ENCODE measurements around the gene SLC1A2.

GRCh38 chr11:35432464-35432863, 13.1 kb upstream of the SLC1A2 start:
- TF ChIP-seq, protein P1, sequence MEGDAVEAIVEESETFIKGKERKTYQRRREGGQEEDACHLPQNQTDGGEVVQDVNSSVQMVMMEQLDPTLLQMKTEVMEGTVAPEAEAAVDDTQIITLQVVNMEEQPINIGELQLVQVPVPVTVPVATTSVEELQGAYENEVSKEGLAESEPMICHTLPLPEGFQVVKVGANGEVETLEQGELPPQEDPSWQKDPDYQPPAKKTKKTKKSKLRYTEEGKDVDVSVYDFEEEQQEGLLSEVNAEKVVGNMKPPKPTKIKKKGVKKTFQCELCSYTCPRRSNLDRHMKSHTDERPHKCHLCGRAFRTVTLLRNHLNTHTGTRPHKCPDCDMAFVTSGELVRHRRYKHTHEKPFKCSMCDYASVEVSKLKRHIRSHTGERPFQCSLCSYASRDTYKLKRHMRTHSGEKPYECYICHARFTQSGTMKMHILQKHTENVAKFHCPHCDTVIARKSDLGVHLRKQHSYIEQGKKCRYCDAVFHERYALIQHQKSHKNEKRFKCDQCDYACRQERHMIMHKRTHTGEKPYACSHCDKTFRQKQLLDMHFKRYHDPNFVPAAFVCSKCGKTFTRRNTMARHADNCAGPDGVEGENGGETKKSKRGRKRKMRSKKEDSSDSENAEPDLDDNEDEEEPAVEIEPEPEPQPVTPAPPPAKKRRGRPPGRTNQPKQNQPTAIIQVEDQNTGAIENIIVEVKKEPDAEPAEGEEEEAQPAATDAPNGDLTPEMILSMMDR (IDR thresholded peaks at IDR 0.05): no peak
- TF ChIP-seq FOXP1 (CRISPR knock-in tag; IDR thresholded peaks at IDR 0.05; ENCODE audit: borderline replicate concordance): no peak
- TF ChIP-seq E2F5 (CRISPR knock-in tag; IDR thresholded peaks at IDR 0.05): no peak
- TF ChIP-seq, protein P2, sequence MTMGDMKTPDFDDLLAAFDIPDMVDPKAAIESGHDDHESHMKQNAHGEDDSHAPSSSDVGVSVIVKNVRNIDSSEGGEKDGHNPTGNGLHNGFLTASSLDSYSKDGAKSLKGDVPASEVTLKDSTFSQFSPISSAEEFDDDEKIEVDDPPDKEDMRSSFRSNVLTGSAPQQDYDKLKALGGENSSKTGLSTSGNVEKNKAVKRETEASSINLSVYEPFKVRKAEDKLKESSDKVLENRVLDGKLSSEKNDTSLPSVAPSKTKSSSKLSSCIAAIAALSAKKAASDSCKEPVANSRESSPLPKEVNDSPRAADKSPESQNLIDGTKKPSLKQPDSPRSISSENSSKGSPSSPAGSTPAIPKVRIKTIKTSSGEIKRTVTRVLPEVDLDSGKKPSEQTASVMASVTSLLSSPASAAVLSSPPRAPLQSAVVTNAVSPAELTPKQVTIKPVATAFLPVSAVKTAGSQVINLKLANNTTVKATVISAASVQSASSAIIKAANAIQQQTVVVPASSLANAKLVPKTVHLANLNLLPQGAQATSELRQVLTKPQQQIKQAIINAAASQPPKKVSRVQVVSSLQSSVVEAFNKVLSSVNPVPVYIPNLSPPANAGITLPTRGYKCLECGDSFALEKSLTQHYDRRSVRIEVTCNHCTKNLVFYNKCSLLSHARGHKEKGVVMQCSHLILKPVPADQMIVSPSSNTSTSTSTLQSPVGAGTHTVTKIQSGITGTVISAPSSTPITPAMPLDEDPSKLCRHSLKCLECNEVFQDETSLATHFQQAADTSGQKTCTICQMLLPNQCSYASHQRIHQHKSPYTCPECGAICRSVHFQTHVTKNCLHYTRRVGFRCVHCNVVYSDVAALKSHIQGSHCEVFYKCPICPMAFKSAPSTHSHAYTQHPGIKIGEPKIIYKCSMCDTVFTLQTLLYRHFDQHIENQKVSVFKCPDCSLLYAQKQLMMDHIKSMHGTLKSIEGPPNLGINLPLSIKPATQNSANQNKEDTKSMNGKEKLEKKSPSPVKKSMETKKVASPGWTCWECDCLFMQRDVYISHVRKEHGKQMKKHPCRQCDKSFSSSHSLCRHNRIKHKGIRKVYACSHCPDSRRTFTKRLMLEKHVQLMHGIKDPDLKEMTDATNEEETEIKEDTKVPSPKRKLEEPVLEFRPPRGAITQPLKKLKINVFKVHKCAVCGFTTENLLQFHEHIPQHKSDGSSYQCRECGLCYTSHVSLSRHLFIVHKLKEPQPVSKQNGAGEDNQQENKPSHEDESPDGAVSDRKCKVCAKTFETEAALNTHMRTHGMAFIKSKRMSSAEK (CRISPR knock-in tag; IDR thresholded peaks at IDR 0.05; ENCODE audit: borderline replicate concordance): no peak
